Nephron (organoid): ENCODE measurements around the gene UTP14A.
A peak's percentile ranks its signal among the peaks of the same experiment; 100 is the strongest.
"Not testable (repeated sequence)": the region's sequence is repeated elsewhere in the genome, so short reads cannot be mapped to it uniquely, and the experiment has no call there.

Source experiments
- H3K27ac Mint-ChIP-seq, 3 experiments: 2 replicates each; pipeline ENCODE4 v1.8.0; 2020; ENCODE audit warnings: mixed read lengths in 3 of 3, mild to moderate bottlenecking in 2 of 3, moderate library complexity in 1 of 3
- H3K27me3 Mint-ChIP-seq: 2 replicates; pipeline ENCODE4 v1.8.0; 2021; ENCODE audit warnings: low read depth, mild to moderate bottlenecking, moderate library complexity, mixed read lengths
- H3K36me3 Mint-ChIP-seq: 2 replicates; pipeline ENCODE4 v1.8.0; 2020; ENCODE audit warnings: low read depth, mixed read lengths
- H3K4me1 Mint-ChIP-seq: 2 replicates; pipeline ENCODE4 v1.8.0; 2020; ENCODE audit warnings: mixed read lengths
- H3K4me3 Mint-ChIP-seq, 3 experiments: 2 replicates each; pipeline ENCODE4 v1.8.0; 2020; ENCODE audit warnings: mild to moderate bottlenecking in 3 of 3, mixed read lengths in 3 of 3, moderate library complexity in 2 of 3
- H3K9me3 Mint-ChIP-seq: 2 replicates; pipeline ENCODE4 v1.8.0; 2020; ENCODE audit warnings: mixed read lengths
- CTCF ChIP-seq, 3 experiments: fragments of 200-600 bp; sonication (generic); IDR thresholded peaks; one replicate each; pipeline ENCODE4 v1.5.0; 2021; ENCODE audit warnings: antibody characterized with exemption in 3 of 3; ENCODE audit not compliant: unreplicated experiment in 3 of 3

Gene UTP14A, protein sequence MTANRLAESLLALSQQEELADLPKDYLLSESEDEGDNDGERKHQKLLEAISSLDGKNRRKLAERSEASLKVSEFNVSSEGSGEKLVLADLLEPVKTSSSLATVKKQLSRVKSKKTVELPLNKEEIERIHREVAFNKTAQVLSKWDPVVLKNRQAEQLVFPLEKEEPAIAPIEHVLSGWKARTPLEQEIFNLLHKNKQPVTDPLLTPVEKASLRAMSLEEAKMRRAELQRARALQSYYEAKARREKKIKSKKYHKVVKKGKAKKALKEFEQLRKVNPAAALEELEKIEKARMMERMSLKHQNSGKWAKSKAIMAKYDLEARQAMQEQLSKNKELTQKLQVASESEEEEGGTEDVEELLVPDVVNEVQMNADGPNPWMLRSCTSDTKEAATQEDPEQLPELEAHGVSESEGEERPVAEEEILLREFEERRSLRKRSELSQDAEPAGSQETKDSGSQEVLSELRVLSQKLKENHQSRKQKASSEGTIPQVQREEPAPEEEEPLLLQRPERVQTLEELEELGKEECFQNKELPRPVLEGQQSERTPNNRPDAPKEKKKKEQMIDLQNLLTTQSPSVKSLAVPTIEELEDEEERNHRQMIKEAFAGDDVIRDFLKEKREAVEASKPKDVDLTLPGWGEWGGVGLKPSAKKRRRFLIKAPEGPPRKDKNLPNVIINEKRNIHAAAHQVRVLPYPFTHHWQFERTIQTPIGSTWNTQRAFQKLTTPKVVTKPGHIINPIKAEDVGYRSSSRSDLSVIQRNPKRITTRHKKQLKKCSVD

DNA sequence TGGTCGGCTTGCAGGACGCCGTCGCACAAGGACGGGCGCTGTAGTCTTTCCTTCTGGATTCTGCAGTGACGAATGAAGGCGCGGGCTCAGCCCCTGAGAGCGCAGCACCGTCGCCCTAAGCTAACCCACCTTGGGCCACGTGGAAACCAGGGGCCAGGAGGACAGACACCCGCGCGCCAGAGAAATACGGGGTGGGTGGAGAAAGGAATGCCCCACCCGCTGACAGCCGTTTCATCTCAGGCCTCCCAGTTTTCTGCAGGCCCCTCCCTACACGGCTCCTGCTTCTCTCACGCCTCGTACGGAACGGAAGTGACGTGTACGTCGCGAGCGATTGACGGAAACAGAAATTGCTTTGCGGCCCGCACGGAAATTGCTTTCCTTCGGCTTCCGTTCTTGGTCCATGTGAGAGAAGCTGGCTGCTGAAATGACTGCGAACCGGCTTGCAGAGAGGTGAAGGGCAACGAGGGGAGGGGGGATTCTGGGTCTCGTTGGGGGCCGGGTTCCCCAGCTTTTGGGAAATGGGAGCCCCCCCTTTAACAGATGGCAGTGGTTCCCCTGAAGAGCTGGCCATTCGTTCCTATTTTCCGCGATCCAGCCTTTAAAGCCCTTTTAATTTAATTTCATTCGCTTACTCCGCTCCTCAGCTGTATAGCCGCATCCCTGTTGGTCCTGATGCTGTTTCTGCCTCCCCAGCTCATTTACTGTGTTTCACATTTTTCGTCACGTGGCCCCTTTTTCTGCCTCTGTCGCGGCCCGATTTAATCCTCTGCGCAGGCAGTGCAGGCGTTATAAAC, at the start of gene UTP14A:
UTP14A (plus strand) TSS at position 378 of the 794 bp plus-strand sequence; CDS start at position 425, 47 bp downstream.
- peaks cover 3% of the 10 kb centered on the region for H3K9me3 Mint-ChIP-seq
- H3K36me3 Mint-ChIP-seq = peaks cover 7% of the 10 kb centered on the region
- peak within 1 kb of the TSS; percentile 91 to 96 (median 94) for H3K4me3 Mint-ChIP-seq
- TF ChIP-seq CTCF (IDR thresholded peaks at IDR 0.05; ENCODE audit: unreplicated experiment in 3 of 3) = no peak
- H3K27me3 Mint-ChIP-seq = no peaks in the 10 kb centered on the region
- peak within 1 kb of the TSS; percentile 91 to 97 (median 92) for H3K27ac Mint-ChIP-seq
- no peaks in the 10 kb centered on the region for H3K4me1 Mint-ChIP-seq

DNA sequence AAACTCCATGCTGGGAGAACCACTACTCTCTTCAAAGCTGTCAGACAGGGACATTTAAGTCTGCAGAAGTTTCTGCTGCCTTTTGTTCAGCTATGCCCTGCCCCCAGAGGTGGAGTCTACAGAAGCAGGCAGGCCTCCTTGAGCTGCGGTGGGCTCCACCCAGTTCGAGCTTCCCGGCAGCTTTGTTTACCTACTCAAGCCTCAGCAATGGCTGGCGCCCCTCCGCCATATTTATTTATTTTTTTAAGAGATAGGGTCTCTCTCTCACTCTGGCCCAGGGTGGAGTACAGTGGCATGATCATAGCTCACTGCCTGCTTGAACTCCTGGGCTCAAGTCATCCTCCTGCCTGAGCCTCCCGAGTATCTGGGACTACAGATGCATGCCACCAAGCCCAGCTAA, 46.8 kb upstream of the UTP14A start:
- H3K4me1 Mint-ChIP-seq, H3K4me3 Mint-ChIP-seq, H3K27ac Mint-ChIP-seq, H3K9me3 Mint-ChIP-seq, H3K36me3 Mint-ChIP-seq, H3K27me3 Mint-ChIP-seq: not testable (repeated sequence)

- not testable (repeated sequence) for H3K27me3 Mint-ChIP-seq, H3K27ac Mint-ChIP-seq, H3K4me3 Mint-ChIP-seq, H3K36me3 Mint-ChIP-seq, H3K4me1 Mint-ChIP-seq
- peaks cover 24% of the 10 kb centered on the region for H3K9me3 Mint-ChIP-seq
Measured at GRCh38 chrX:129866321-129866720, 39.6 kb upstream of the UTP14A start.

DNA sequence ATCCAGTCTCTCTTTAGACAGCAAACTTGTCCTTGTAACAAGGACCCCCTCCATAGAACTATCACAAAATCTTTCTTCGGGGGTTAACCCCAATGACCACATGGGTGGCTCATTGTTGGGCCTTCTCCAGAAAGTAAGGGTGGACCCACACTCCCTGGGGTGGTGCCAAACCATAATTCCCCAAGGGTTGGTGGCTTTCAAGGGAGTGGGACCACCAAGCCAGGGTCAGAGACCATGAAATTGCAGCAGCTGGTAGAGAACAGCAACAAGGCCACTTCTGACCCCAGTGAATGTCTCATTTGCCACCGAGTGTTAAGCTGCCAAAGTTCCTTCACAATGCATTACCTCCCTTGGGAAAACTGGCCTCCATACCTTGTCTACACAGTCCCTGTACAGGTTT, 33.4 kb upstream of the UTP14A start:
- no peak for TF ChIP-seq CTCF (IDR thresholded peaks at IDR 0.05; ENCODE audit: unreplicated experiment in 3 of 3)
- peaks cover 26% of the 10 kb centered on the region for H3K9me3 Mint-ChIP-seq
- H3K27ac Mint-ChIP-seq = no peak overlapping the region
- H3K4me1 Mint-ChIP-seq = peaks cover 8% of the 10 kb centered on the region
- peaks cover 3% of the 10 kb centered on the region for H3K27me3 Mint-ChIP-seq
- no peaks in the 10 kb centered on the region for H3K36me3 Mint-ChIP-seq
- no peak overlapping the region for H3K4me3 Mint-ChIP-seq

- no peak overlapping the region for H3K4me3 Mint-ChIP-seq
- H3K27ac Mint-ChIP-seq = no peak overlapping the region
- peaks cover 23% of the 10 kb centered on the region for H3K9me3 Mint-ChIP-seq
- no peaks in the 10 kb centered on the region for H3K27me3 Mint-ChIP-seq
- no peak for TF ChIP-seq CTCF (IDR thresholded peaks at IDR 0.05; ENCODE audit: unreplicated experiment in 3 of 3)
- no peaks in the 10 kb centered on the region for H3K36me3 Mint-ChIP-seq
- peaks cover 8% of the 10 kb centered on the region for H3K4me1 Mint-ChIP-seq
Measured at GRCh38 chrX:129875669-129876068, 30.3 kb upstream of the UTP14A start.

DNA sequence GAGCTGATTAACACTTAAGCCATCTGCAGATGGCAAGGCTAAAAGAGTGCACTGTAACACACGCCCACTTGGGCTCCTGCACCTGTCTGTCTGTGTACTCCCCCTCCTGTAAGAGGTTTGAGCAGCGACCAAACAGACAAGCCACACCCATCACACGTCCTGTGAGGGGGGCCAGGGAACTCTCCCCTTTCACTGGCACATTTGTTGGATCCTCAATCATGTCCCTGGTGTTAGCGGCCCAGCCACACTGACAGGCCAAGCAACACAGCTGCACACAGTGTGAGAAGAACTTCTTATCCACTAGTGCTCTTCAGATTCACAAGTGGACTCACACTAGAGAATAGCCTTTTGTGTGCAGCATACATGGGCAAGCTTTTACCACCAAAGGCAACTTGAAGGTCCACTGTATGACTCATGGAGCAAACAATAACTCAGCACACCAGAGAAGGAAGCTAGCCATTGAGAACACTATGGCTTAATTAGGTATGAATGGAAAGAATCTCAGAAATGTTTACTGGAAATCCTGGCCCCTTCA, 29.1 kb upstream of the UTP14A start:
- no peak for TF ChIP-seq CTCF (IDR thresholded peaks at IDR 0.05; ENCODE audit: unreplicated experiment in 3 of 3)
- peaks cover 8% of the 10 kb centered on the region for H3K4me1 Mint-ChIP-seq
- peaks cover 20% of the 10 kb centered on the region for H3K9me3 Mint-ChIP-seq
- no peaks in the 10 kb centered on the region for H3K36me3 Mint-ChIP-seq
- H3K27ac Mint-ChIP-seq = peak overlapping the region in 1 of 3 experiments; percentile 62
- H3K27me3 Mint-ChIP-seq = no peaks in the 10 kb centered on the region
- H3K4me3 Mint-ChIP-seq = peak overlapping the region in 1 of 3 experiments; percentile 48
